ENCODE data around the gene HMGXB3.

Gene HMGXB3

GRCh38 chr5:149990518-149991376 lies 9.8 kb upstream of the HMGXB3 start:
- peak; percentile 74 for DNase-seq

DNA sequence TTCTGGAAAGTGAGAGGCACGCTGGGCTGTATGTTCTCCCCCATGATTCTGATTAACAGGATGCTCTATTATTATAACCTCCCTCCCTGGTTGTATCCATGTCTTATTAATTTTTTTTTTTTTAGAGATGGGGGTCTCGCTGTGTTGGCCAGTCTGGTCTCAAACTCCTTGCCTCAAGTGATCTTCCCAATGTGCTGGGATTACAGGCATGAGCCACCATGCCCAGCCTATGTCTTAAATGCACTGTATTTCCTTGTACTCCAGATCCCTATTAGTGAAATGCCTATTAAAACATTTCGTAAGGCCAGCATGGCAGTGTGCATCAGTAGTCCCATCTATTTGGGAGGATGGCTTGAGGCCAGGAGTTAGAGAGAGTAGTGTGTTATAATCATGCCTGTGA lies 7.1 kb upstream of the HMGXB3 start:
- DNase-seq, result no peak

- DNase-seq, result no peak
Measured at GRCh38 chr5:149995385-149996204, 4.9 kb upstream of the HMGXB3 start.

DNA sequence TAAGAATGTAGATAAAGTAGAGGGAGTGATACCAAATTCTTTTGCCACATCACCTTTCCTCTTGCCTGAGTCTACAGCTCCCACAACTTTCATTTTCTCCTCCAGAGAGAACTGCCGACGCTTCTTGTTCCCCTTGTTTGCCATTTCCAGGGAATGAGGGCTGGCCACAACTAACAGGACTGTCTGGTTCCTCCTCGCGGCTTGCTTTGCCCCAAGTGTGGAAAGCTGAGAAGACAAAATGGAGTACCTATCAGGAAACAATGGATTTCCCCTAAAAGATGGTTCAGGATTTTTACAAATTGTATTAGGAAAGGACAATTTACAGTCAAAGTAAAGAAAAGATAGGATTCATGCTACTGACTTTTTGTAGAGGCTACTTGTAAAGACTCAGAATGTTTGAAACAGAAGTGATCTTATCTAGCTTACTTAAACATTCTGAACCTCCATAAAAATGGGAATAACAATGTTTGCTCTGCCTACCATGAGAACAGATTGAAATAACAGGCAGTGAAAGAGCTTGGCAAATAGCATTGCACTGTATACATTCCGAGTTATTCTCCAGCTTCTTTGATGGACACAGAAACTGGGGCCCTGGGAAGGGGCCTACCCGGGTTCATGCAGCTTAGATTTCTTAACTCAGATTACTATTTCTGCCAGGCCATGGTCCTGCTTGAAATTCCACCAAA lies 4.2 kb upstream of the HMGXB3 start:
- DNase-seq, result no peak

DNA sequence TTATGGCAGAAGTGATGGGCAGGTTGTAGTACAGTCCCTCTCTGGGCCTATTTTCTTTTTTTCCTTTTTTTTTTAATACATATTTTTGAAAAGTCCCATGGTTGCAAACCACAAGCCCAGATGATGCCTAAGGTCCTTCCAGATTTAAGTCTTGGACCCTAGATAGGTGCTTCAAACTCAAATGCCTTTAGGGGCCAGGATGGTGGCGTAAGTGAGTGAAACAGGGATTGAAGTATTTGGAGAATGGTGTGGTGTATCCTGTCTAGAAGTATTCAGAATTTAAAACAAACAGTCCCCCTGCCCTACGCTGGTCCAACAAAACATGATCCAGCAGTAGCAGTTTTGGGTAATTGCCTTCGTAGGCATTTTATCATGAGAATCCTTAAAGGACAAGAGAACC lies 2.3 kb upstream of the HMGXB3 start:
- DNase-seq, result no peak

DNA sequence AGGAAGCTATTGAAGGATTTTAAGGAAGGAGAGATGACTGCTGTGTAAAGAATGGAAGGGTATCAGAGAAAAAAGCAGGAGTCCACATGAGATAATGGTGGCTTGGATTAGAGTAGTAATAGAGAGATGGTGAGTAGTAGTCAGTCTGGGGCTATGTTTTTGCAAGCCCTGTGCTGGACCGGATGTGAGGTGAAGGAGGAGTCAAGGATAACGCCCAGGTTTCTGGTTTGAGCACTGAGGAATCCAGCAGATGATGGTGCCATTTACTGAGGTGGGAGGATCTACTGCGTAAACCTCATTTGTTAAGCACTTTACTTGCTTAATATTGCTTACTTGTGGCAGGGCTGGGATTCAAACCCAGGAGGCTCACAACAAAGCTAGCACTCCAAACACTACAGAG lies 1.2 kb upstream of the HMGXB3 start:
- DNase-seq, result no peak

GRCh38 chr5:149999866-150000255 lies 678 bp upstream of the HMGXB3 start:
- no peak for DNase-seq

- DNase-seq, result peak; percentile 36
Measured at GRCh38 chr5:150000990-150001659, 586 bp downstream of the HMGXB3 start.

- DNase-seq, result peak; percentile 63
Measured at GRCh38 chr5:150001660-150002486, 1.3 kb downstream of the HMGXB3 start.

- no peak for DNase-seq
Measured at GRCh38 chr5:150006318-150006717, 5.8 kb downstream of the HMGXB3 start.

- DNase-seq, result no peak
Measured at GRCh38 chr5:150007050-150007449, 6.5 kb downstream of the HMGXB3 start.

DNA sequence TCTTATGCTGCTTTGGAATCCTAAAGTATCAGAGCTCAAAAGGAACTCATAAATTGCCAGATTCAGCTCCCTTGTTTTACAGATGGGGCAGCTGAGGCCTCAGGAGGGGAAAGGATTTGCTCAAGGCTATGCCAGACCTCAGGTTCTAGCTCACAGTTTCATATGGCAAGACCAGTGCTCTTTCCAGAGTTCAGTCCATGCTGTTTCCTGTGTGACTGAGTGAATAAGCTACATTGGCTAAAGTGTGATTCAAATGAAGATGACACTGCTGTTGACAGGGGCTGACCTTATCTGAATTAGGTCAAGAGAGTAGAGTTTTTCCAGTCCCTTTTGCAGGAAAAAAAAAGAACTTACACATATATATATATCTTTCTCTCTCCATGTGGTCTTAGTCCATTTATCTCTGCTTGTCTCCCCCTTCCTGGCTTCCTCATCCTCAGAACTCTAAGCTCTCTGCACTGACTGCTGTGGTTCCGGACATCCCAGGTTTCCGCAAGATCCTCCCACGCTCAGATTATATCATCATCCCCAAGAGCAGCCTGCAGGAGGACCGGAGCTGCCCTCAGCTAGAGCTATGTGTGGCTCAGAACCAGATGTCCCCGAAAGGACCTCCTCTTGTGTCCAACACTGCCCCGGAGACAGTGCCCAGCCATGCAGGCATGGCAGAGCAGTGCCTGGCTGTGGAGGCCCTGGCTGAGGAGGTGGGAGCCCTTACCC lies 9.3 kb downstream of the HMGXB3 start:
- DNase-seq, result no peak

GRCh38 chr5:150013931-150014330 lies 13.4 kb downstream of the HMGXB3 start:
- DNase-seq, result no peak

- no peak for DNase-seq
Measured at GRCh38 chr5:150014456-150014855, 13.9 kb downstream of the HMGXB3 start.

GRCh38 chr5:150015415-150015814 lies 14.9 kb downstream of the HMGXB3 start:
- DNase-seq, result no peak

DNA sequence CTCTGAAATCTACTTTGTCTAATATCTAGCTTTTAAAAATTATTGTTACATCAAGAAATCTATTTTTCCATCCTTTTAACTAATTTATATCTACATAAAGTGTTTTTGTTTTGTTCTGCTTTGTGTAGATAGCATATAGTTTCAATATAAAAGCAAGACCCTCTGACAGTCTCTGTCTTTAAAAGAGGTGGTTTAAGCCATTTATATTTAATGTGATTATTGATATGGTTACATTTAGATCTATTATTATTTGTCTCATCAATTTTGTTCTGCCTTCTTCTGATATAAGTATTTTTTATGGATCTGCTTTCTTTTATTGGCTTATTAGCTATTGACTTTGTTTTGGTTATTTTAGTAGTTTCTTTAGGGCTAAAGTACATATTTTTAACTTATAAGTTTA lies 16.0 kb downstream of the HMGXB3 start:
- DNase-seq, result no peak

- DNase-seq, result no peak
Measured at GRCh38 chr5:150017226-150018005, 16.9 kb downstream of the HMGXB3 start.

DNA sequence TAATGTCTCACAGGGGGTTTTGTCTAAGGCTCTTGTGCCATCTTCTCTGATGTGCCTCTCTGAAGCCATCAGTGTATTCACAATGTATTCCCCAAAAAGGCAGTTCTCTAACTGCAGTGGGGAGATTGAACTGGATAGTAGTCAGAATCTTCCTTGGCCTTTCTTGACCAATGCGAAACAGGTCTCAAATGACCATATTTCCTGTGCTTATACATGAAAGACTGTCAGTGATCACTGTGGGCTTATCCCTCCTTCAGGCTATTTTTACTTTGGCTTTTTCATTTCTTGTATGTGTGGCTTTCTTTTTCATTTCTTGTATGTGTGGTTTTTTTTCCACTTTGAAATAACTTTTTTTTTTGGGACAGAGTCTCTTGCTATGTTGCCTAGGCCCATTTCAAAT lies 19.7 kb downstream of the HMGXB3 start:
- no peak for DNase-seq

DNA sequence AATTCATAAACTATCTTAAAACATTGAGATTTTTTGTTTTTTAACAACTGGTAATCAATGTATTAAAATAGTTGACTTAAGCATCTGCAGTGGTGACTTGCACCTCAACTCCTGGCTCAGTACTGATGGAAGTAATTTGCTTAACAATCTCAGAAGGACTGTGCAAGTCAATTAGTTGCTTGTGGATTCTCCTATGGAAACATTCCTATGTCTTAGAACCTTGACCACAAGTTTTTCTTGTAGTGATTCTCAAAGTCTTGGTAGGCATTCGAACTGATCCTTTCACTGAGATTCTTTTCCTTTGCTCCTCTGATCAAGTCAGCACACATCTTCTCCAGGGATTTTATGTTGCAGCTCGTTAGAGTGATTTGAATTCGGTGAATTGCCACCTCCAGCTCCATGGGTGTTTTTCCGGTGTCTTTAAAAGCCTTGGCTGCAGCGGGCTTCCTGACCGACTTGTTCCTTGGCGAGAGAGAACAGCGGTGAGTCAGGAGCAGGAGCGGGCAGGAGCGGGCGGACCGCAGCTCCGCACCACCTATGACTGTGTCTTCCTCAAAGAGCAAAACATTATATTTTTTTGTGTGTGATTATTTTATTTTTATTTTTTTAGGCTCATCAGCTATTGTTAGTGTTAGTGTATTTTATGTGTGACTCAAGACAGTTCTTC lies 21.1 kb downstream of the HMGXB3 start:
- no peak for DNase-seq

DNA sequence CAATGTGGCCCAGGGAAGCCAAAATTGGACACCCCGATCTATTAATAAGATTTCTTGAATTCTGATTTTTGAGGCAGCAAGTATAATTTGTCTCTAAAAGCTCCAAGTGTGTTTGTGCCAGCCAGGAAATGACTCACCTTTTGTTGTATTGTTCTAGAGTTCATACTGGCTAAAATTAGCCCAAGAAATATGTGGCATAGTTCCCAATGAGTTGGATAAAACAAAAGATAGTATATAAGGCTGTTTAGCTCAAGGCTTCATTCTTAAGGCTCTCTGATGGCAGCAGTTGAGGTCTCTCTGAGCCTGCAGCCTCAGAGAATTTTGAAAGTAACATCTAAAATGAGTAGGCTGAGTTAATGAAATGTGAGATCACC lies 21.6 kb downstream of the HMGXB3 start:
- no peak for DNase-seq

Data from stimulated activated CD4-positive, alpha-beta T cell treated with anti-CD3 and anti-CD28 coated beads, Interleukin-4, amount 100 ng/mL, for 24 hours (primary cell).